GM12892 (cell line): ENCODE data around the gene FTO.

ENCODE experiments used
- POLR2AphosphoS5 ChIP-seq: IDR thresholded peaks from 2 replicates; pipeline ENCODE4 v1.6.1; 2011; ENCODE audit warnings: low read depth, low read length, control low read depth
- TAF1 ChIP-seq: IDR thresholded peaks from 2 replicates; pipeline ENCODE4 v1.6.1; 2011; ENCODE audit warnings: low read depth, mild to moderate bottlenecking, control low read depth, low read length, borderline replicate concordance

- TF ChIP-seq POLR2AphosphoS5 = no peak
- TF ChIP-seq TAF1 = no peak
Observed at GRCh38 chr16:53757971-53758609, 54.1 kb downstream of the FTO start.
